B cell (primary cell): Measurements from ENCODE around the gene ADIG.

Experiments
- CTCF ChIP-seq: fragments of 200-600 bp; IDR thresholded peaks from one replicate; pipeline ENCODE4 v1.8.0; 2022; ENCODE audit warnings: antibody characterized with exemption, mild to moderate bottlenecking
- EZH2 ChIP-seq: IDR thresholded peaks from 2 replicates; pipeline ENCODE4 v1.6.1; 2012; ENCODE audit warnings: borderline replicate concordance, low read depth, mild to moderate bottlenecking, moderate library complexity, low read length; ENCODE audit not compliant: insufficient read depth, poor library complexity, severe bottlenecking

GRCh38 chr20:38626921-38627659 is 46.1 kb downstream of the ADIG start:
- no peak for TF ChIP-seq CTCF
- TF ChIP-seq EZH2, result no peak
